Sciatic nerve (tissue), 2 donors: ENCODE data around the gene OLIG1. TPM values are rescaled to one million over a fixed set of nuclear protein-coding genes. Genes with fewer than 3 reads are reported as not detected.

Experiments
- ATAC-seq: fragments of 200-7000 bp; cut with Tn5 transposase; one replicate; pipeline ENCODE4 v1.9.1; 2020; ENCODE audit warnings: mild to moderate bottlenecking, moderate library complexity
- DNase-seq: peaks from one replicate; pipeline ENCODE4 v3.0.0-alpha.2; 2020; ENCODE audit warnings: low spot score
- intact Hi-C: fragments of 100-400 bp; cut with DNase I; formaldehyde crosslinking; loops from one replicate; pipeline ENCODE4 v1.14.2; 2022
- total RNA-seq: library from RNA; stranded (reverse); fragmentation: NEBNext Ultra II Directional; extraction: Animal tissue kit (Norgen Biotek cat#: 25700); gene quantifications from one replicate; pipeline ENCODE4 v1.2.1, GENCODE V29; 2021
- donor health status: DM: no; HTN: no; CAD: no.
- donor health status: DM: no; HTN: no; CAD: no.

The OLIG1 gene
- total RNA-seq, 1 donor from 2014 or later: 0.53 TPM

- intact Hi-C loops: no loop called here
- ATAC-seq (no peak), DNase-seq (peak; percentile 41)
Observed at GRCh38 chr21:33029385-33029921, 40.5 kb upstream of the OLIG1 start.

GRCh38 chr21:33029975-33030461 is 39.9 kb upstream of the OLIG1 start:
- intact Hi-C loops: no loop called here
- DNase-seq (peak; percentile 27), ATAC-seq (no peak)

GRCh38 chr21:33030633-33031032 is 39.3 kb upstream of the OLIG1 start:
- intact Hi-C loops: no loop called here
- DNase-seq (peak; percentile 26), ATAC-seq (no peak)

- DNase-seq (peak; percentile 31), ATAC-seq (no peak)
- intact Hi-C loops: no loop called here
Observed at GRCh38 chr21:33031152-33031911, 38.6 kb upstream of the OLIG1 start.

GRCh38 chr21:33032434-33033047 is 37.4 kb upstream of the OLIG1 start:
- intact Hi-C loops: no loop called here
- no peak for ATAC-seq
- DNase-seq: peak; percentile 37

DNA sequence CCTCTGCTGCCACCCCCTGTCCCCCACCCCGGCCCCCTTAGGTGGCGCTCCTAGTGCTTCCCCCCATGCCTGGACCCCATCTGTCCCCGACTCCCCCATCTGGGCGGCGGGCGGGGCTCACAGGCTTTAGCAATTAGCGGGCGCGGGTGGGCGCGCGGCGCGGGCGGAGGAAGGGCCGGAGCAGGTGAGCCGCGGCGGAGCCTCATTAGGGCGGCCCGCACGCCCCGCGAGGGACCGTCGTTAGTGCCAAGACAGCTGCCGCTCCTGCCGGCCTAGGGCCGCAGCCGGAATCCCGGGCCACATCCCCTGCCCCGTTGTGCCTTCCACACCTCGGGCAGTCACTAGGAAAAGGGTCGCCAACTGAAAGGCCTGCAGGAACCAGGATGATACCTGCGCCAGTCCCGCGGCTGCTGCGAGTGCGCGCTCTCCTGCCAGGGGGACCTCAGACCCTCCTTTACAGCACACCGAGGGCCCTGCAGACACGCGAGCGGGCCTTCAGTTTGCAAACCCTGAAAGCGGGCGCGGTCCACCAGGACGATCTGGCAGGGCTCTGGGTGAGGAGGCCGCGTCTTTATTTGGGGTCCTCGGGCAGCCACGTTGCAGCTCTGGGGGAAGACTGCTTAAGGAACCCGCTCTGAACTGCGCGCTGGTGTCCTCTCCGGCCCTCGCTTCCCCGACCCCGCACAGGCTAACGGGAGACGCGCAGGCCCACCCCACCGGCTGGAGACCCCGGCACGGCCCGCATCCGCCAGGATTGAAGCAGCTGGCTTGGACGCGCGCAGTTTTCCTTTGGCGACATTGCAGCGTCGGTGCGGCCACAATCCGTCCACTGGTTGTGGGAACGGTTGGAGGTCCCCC is 36.6 kb upstream of the OLIG1 start:
- ATAC-seq: no peak
- no peak for DNase-seq
- intact Hi-C loops: no loop called here

DNA sequence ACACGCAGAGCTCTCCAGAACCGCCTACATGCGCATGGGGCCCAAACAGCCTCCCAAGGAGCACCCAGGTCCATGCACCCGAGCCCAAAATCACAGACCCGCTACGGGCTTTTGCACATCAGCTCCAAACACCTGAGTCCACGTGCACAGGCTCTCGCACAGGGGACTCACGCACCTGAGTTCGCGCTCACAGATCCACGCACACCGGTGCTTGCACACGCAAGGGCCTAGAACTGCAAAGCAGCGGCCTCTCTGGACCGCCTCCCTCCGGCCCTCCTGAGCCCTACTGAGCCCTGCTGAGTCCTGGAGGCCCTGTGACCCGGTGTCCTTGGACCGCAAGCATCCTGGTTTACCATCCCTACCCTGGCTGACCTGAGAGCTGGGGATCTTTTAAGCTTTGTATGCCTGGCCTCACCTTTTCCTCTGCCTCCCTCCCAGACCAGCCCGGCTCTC is 36.0 kb upstream of the OLIG1 start:
- ATAC-seq (no peak), DNase-seq (no peak)
- intact Hi-C loops: loop anchor here (2.0 kb wide), 1 partner anchor 41 kb away; no protein-coding TSS in a partner anchor

DNA sequence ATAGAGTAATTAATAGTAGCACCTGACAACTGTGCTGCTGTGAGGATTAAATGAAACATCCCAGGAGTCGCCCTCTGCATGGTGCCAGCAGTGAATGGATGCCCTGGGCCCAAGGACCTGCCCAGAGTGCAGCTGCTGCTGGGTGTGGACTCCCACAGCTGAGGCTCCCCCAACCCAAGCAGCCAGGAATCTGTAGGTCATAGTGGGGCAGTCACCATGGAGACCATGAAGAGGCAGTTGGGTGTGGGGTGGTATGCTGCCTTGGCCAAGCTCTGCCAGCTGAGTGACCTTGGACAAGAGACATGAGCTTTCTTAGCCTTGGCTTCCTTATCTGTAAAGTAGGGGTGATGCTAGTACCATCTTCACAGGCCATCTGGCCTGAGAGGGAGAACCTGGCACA is 34.8 kb upstream of the OLIG1 start:
- intact Hi-C loops: loop anchor here (2.0 kb wide), 1 partner anchor 42 kb away; no protein-coding TSS in a partner anchor
- DNase-seq: no peak
- no peak for ATAC-seq

GRCh38 chr21:33036430-33037162 is 33.3 kb upstream of the OLIG1 start:
- ATAC-seq: peak; percentile 68
- intact Hi-C loops: no loop called here
- no peak for DNase-seq

- intact Hi-C loops: no loop called here
- no peak for DNase-seq
- ATAC-seq: no peak
Observed at GRCh38 chr21:33037501-33037900, 32.4 kb upstream of the OLIG1 start.

DNA sequence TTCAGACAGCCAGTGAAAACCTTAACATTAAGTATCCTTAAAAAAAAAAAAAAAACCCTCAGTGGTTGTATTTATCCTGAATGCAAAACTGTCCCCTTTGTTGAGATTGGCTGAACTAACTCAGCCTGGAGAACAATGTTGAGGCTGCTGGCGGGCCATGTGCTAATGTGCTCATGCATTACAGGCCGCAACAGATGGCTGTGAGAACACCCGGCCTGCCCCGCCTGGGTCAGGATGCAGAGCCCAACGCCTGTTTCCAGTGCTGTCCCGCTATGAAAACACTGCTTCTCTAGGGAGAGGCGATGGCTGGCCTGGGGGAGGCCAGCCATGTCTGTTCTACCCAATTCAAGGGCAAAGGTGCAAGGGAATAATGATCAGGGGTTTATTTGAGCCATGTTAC is 30.4 kb upstream of the OLIG1 start:
- DNase-seq: no peak
- peak; percentile 89 for ATAC-seq
- intact Hi-C loops: no loop called here

DNA sequence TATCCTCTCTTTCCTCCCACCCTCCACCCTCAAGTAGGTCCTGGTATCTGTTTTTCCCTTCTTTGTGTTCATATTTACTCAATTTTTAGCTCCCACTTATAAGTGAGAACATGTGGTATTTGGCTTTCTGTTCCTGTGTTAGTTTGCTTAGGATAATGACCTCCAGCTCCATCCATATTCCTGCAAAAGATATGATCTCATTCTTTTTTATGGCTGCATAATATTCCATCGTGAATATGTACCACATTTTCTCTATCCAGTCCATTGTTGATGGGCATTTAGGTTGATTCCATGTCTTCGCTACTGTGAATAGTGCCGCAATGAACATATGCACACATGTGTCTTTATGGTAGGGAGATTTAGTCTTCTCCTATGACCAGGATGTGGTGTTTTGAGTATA is 29.7 kb upstream of the OLIG1 start:
- DNase-seq (no peak), ATAC-seq (no peak)
- intact Hi-C loops: no loop called here

DNA sequence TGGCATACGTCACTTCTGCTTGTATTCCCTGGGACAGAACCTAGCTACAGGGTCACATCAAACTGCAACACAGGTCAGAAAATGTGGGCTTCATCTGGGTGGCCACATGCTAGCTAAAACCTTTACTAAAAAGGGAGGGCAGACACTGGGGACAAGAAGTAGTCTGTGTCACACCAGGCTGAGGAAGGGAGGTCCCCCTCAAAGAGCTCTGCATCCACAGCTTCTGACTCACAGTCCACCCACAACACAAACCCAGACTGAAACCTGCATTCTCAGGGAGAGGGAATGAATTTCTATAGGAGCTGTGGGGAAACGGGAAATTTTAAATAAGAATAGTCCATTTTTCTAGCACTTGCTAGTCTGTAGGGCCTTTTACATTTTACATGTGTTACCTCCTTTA is 28.0 kb upstream of the OLIG1 start:
- intact Hi-C loops: no loop called here
- DNase-seq: no peak
- no peak for ATAC-seq

- no peak for ATAC-seq
Observed at GRCh38 chr21:33042812-33043211, 27.1 kb upstream of the OLIG1 start.

GRCh38 chr21:33046455-33046854 is 23.5 kb upstream of the OLIG1 start:
- ATAC-seq: no peak
- DNase-seq: no peak
- intact Hi-C loops: no loop called here

More at GRCh38 chr21:33042812-33043211, 27.1 kb upstream of the OLIG1 start:
- no peak for DNase-seq
- intact Hi-C loops: no loop called here

- intact Hi-C loops: no loop called here
- ATAC-seq (no peak), DNase-seq (no peak)
Observed at GRCh38 chr21:33047231-33047630, 22.7 kb upstream of the OLIG1 start.

DNA sequence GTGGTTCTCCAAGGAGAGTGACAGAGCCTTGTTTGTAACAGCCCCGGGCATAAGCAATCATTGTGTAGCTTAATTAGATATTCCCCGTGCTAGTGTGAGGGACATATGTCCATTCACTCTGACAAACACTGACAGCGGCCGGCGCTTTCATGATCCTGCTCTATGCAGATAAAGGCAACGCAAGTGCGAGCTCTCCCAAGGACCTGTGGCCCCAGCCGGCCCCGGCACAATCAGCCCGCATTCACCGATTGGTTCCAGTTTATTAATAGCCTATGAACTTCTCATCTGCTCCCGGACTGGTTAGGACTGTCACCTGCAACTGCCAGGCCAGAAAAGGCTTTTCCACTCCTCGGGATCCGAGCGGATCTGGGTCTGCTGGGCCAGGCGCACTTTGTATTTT is 18.0 kb upstream of the OLIG1 start:
- ATAC-seq (no peak), DNase-seq (no peak)
- intact Hi-C loops: no loop called here

DNA sequence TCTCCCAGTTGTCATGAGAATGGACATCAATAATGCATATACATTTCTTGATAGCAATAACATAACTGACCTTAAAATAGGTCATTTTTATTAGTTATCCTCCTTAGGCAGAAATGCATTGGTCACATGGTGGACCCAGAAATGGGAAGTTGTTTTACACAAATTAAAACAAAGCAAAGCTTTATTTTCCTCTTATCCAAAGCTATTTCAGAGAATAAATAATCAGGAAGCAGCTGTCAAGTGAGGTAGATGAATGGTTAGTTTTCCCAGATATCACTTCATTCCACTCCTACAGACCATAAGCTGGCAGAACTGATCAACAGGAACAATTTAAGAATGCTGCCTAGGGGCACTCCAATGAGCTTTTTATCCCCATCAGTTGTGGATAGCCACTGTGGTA is 16.0 kb upstream of the OLIG1 start:
- DNase-seq (no peak), ATAC-seq (no peak)
- intact Hi-C loops: no loop called here

DNA sequence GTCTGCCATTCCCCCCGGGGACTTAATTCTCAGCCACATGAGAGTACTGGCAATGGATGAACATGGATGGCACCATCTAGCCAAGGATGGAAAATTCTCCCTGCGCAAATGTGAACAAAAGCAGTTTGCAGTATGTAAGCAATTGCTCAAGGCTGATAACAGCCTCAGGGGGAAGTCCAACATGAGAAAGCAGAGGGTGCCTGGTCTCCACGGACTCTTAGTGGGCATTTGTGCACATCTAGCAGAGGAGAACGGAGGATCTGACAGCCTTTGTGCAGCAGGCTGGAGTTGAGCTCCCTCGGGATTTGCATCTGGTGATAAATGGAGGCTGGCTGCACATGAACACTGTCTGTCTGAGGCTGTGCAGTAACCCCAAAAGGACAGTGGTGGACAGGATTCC is 13.9 kb upstream of the OLIG1 start:
- intact Hi-C loops: no loop called here
- no peak for ATAC-seq
- DNase-seq: no peak
